Stimulated activated CD8-positive, alpha-beta memory T cell treated with anti-CD3 and anti-CD28 coated beads, Interleukin-12 subunit alpha, Interleukin-12 subunit beta, amount 100 ng/mL, for 24 hours (primary cell): ENCODE data around the gene CCR5.
"Not testable (repeated sequence)": the region's sequence is repeated elsewhere in the genome, so short reads cannot be mapped to it uniquely, and the experiment has no call there.

ENCODE experiments used
- DNase-seq: peaks from one replicate; pipeline ENCODE4 v3.0.0-alpha.2; 2020; ENCODE audit errors: extremely low read depth

CCR5 gene

DNA sequence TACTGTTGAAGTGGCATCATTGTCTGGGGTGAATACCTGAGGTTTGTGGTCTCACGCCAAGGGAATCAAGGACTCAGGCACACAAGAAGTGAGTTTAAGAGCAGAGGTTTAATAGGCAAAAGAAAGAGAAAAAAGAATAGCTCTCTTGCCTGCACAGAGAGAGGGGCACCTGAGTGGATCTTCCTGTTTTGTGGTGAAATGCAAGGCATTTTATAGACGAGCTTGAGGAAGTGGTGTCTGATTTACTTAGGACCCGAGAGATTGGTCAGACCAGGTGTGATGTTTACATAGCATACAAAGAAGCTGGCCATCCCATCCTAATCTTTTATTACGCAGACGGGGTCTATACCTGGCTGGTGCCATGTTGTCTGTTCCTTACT lies 13.2 kb downstream of the CCR5 start:
- DNase-seq: no peak

DNA sequence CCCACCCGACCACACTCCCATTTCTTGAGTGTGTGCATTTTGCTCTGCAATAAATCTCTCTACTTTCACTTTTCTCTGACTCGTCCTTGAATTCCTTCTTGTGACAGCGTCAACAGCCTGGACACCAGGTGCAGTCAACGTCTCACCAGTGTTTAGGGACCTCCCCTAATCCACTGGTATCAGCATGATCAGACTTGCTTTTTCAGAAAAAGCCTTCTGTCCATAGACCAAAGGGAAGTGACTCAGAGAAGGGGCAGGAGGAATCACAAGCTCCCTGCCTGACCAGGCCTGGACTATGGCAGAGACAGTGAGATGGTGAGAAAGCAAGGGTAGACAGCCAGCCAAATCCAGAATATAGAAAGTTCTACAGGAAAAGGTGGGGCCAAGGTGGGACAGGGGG lies 15.5 kb downstream of the CCR5 start:
- DNase-seq: no peak

DNA sequence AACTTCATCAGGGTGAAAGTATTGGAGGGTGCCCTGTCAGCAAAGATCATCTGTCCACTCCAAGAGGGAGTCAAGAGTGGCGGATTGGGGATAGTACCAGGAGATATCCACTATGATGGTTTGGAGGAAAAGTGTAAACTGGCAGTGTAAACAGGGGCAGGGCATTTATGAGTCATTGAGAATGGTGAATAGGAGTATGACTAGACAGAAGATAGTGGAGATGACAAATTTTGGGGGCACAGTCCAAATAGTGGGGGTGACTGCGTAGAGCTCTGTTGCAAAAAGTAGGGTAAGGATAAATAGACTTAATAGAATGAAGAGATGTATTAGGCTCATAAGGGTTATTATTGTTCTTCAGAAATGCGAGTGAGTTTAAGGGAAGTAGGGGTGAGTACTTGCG lies 18.1 kb downstream of the CCR5 start:
- DNase-seq: not testable (repeated sequence)

DNA sequence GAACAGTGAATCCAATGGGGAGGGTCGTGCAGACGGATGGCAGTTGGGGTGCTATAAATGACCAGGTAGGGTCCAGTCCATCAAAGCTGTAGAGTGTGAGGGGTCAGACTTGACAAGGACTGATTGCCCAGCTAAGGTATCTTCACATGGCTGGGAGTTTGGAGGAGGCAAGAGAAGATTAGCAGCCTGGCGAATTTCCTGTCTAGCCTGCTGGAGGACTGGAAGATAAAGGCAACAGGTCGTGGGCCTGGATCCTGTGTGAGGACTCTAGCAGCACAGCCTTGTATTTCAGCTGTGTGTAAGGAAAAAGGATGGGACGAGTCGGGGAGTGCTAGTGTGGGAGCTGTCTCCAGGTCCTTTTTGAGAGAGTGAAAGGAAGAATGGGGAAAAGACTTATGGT lies 18.6 kb downstream of the CCR5 start:
- DNase-seq: no peak

DNA sequence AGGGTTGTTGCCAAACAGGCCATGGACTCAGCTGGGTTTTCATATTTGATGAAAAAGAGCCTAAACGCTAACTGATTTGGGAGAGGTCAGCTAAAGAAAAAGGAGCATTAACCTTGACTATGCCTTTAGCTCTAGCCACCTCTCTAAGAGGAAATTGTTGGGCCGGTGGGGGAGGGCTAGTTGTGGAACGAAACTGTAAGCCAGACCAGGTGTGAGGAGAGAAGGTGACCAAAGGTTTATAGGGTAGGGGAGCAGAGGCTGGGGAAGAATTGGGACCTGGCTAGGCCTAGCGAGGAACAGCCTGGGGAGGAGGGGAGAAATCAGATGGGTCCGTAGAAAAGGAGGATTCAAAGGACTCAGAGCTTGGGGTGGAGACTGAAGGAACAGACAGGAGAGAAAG lies 20.8 kb downstream of the CCR5 start:
- DNase-seq: not testable (repeated sequence)

DNA sequence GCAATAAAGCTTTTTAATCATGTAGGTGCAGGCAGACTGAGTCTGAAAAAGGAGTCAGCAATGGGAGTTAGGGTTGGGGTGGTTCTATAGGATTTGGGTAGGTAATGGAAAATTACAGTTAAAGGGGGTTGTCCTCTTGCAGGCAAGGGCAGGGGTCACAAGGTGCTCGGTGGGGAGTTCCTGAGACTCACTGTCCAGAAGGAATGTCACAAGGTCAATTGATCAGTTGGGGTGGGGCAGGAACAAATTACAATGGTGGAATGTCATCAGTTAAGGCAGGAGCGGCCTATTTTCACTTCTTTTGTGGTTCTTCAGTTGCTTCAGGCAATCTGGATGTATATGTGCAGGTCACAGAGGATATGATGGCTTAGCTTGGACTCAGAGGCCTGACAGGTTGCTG lies 22.3 kb downstream of the CCR5 start:
- no peak for DNase-seq

DNA sequence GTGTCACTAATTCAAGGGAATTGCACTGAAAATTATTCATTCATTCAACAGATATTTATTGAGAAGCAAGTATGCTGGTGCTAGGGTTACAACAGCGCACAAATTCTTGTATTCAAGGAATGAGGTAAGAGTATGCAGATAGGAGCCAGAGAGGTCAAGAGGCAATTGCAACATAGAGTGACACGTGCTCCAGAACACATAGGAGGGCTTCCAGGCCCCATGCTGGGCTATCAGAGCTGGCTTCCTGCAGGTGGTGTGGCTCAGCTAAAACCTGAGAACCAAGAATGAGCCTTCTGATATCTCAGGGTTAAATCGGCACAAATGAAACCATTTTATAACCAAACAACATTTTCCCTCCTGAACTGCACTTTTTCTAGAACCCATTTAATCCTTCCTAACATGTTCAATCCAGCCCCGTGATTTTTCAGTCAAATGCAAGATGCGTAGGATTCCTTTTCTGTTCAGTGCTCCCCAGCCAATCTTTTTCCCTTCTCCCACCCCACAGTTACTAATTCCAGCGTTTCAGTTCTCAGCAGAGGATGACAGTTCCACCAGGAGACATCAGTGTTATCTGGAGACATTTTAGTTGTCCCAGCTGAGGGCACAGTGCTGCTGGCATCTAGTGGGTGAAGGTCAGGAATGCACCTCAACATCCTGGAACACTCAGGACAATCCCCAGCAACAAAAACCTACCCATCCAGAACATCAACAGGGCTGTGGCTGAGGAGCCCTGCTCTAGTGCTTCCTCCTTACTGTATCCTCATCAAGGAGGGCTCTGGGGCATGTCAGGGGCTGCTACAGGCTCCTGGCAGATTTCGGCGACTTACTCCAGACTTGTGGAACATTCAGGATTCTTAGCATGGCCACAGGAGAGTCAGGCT lies 23.0 kb downstream of the CCR5 start:
- no peak for DNase-seq

DNA sequence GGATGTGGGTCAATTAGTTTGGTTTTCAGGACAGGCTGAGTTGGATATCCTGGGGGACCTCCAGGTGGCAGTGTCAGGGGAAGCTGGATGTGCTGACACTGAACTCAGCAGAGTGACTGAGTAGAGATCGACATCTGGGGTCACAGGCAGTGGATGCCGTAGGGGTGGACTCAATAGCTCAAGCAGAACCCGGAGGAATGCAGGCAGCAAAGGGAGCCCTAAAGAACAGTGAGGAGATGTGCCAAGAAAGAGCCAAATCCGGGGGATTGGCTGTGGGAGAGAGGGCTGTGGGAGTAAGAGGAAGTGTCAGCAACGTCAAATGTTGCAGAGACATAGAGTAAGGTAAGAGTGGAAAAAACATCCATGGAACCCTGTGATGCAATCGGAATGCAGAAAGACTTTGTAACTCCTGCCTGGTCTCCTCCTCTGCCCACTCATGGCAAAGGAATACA lies 24.5 kb downstream of the CCR5 start:
- no peak for DNase-seq

DNA sequence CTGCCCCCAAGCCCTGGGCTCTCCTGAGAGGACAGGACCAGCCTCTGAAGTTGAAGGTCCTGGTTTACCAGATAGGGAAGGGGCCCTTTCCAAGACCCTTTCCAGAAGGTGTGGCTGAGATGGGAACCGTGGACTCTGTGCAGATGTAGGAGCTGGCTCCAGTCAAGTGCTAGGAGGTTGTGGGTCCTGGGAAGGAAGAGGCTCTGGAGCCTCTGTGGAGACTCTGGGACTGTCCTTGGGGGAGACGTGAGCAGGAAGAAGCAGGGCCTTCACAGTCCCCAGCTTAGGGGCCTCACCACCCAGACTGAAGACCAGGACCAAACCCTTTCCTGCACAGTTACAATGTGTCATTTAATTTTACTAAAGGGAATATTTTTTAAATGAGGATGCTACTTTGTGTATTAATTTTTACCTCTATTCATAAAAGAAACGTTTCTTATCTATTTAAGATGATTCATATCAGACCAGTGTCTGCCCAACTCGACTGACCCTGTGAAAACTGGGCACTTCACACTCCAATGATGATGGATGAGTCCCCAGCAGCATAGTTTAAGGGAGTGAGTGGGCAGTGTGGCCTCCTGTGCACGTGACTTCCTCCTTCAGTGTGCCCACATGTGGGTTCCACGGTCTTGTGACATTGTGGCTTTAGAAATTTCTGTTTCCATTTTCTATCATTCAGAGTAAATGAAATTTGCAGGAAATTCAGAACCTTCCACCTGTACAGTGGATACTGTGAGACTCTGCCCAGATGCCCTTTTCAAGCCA lies 25.2 kb downstream of the CCR5 start:
- no peak for DNase-seq

DNA sequence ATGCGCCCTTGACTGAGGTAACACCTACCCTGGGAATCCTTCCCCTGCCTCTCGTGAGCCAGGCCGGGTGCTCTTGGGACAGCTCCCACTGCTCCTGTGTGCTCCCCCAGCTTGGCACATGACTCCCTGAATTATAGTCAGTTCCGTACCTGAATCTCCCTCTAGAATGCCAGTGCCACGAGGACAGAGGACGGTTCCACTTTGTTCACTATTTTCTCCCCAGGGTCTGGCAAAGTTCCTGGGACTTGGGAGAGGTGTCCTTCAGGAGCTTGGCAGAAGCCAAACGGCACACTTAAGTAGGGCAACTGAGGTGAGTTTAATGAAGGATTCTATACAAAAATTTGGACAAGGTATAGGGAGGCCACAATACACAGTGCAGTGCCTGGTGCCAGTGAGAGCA lies 26.4 kb downstream of the CCR5 start:
- no peak for DNase-seq

DNA sequence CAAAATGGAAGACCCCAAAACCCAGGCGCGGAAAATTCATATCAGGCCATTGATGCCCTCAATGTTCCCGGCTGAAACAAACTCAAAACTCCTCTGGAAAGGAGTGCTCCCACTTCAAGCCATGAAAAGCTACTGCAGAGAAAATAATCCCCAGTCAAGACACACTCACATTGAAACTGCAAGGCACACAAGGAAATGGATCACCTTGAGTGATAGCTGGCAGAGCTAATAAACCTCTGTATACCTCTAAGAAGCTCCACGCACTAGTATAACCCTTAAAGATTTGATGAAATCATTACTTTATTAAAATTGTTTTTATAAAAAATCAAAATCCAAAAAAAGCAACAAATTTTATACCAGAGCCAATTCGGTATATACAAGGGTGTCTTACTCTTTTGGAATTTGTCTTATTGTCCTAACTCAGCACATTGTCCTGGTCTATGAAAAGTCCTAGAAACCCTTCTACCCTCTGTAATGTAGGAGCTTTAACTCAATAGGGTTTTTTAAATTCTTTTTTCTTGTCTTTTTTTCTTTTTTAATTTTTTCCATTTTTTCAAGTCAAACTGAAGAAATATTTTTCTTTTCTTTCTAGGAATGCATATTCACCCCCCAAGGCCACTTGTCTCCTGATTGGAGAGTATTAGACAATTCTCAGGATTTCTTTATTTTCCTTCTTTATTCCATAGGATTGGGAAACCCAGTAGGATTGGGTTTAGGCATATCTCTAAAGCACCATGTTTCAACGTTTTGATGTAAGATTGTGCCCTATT lies 27.6 kb downstream of the CCR5 start:
- no peak for DNase-seq

DNA sequence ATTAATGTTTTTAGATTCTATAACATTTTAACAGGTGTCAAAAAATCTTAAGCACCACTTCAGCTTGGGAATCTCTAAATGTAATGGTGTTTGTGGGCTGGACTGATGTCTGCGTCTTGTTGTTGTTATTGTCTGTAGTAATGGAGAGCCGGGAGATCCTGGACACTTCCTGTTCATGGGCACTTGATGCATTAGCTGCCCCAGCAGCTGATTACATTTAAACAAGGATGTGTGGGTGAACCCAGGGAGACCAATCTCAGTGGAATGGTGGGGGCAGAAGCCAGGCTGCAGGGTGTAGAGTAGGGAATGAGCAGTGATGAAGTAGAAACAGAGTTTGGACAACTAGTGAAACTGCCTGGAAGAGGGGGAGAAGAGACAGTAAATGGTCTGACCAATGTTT lies 28.4 kb downstream of the CCR5 start:
- no peak for DNase-seq

DNA sequence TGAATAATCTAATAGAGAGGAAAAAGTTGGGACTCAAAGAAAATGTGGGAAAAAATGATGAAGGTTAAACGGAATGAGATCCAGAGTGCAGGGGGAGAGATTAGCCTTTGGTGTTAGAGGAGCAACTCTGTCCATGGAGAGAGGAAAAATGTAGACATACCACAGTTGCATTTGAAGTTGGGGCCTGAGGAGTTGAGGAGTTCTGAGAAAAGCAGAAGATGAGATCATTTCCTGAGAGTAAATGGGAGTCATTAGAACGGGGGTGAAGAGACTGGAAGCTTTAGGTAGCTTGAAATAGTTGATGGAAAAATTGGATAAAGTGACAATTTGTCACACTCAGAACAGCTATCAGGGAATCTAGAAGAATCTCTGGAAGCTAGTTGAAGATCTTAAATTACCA lies 28.8 kb downstream of the CCR5 start:
- no peak for DNase-seq

DNA sequence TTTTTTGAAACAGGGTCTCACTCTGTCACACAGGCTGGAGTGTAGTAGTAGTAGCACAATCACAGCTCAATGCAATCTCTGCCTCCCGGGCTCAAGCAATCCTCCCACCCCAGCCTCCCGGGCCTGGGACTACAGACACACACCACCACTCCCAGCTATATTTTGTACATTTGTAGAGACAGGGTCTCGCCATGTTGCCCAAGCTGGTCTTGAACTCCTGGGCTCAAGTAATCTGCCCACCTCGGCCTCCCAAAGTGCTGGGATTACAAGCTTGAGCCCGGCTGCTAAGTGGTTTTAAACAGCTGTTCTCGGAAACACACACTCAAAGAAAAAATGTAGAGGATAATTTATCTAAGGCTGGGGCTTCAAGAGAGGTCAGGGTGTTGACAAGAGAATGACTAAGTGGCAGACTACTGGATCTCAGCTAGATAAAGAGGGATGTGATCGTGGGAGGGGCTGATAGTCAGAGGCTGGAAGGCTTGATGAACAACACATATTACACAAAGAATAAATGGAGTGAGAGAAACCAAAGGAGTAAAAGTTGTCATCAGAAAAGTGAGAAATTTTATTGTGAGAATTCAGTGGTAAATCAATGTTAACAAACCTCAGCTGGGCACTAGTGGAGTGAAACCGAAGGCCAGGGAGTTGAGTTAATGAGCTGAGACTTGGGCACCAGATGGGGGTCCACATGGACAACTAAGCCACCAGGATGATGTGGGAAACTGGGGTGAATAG lies 29.4 kb downstream of the CCR5 start:
- DNase-seq: no peak

DNA sequence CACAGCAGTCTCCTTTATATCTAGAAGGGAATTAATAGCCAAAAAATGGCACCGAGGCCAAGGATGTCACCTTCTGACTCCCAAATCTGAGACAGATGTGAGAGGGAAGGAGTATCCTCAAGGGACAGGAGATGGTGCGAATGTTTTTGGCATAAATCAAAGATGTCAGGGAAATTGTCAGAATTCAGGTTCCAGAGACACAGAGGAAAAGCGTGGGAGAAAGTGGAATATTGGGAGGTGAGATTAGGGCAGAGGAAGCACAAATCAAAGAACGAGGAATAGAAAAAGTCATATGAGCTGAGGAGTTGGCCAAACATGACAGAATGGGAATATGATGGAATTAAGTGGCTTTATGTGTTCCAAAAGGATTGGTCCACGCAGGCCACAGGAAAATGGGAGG lies 30.1 kb downstream of the CCR5 start:
- DNase-seq: no peak

DNA sequence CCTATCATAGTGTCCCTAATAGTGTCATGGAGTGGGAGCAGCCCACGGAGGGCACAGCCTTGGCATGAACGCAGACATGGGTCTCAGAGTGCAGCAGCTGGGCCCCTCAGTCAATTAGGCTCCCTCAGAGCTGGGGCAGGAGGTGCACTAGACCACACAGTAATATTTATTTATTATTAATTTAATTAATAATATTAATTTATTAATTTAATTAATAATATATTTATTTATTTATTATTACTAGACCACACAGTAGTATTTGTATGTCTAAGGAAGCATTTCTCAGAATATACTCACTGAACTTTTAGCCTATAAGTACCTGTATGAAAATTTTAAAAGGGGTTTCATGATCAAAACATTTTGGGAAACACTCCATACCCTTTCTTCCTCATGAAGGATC lies 30.8 kb downstream of the CCR5 start:
- DNase-seq: no peak

DNA sequence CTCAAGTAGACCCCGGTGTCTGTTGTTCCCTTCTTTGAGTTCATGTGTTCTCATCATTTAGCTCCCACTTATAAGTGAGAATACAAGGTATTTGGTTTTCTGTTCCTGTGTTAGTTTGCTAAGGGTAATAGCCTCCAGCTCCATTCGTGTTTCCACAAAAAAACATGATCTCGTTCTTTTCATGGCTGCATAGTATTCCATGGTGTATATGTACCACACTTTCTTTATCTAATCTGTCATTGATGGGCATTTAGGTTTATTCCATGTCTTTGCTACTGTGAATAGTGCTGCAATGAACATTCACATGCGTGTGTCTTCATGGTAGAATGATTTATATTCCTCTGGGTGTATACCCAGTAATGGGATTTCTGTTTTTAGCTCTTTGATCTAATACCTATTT lies 32.2 kb downstream of the CCR5 start:
- DNase-seq: not testable (repeated sequence)

DNA sequence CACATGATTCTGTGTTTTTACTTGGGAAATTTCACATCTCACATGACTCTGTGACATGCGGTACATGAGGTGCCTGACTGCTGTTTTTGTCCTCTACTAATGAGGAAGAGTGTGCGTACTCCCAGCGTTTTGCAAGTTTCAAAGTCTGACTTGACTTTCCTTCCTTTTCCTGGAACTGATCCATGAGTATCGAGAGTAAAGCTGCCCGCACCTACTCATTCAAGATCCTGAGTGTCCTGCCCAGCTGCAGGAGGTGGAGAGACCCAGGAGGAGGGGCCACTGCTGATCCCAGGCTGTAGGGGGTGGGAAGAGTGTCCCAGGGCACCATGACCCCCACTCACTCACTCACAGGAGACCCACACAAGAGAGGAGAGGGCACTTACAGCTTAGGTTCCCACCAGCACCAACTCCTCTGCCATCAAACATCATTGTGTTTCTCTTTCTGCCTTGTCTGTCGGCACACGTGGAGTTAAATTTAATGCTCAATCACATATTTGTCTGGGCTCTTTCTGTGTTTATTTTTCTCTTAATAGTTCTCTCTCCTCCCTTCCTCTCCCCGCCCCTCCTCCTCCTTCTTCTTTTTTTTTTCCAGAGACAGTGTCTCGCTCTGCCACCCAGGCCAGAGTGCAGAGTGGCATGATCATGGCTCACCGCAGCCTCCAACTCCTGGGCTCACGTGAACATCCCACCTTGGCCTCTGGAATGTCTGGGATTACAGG lies 34.7 kb downstream of the CCR5 start:
- no peak for DNase-seq

DNA sequence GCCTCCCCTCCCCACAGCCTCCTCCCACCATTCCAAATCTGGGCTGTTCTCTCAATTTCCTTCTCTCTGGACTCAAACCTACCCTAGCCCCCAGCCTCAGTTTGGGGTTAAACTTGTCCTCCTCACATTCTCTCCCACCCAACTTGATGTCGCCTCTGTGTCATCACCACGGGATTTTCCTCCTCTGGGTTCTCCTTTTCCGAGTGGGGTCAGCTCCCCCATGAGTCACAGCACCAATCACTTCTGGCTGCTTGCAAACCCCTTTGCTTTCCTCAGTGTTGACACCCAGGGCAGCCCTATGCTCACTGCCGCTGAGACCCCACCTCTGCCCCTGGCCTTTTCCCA lies 35.7 kb downstream of the CCR5 start:
- DNase-seq: no peak

DNA sequence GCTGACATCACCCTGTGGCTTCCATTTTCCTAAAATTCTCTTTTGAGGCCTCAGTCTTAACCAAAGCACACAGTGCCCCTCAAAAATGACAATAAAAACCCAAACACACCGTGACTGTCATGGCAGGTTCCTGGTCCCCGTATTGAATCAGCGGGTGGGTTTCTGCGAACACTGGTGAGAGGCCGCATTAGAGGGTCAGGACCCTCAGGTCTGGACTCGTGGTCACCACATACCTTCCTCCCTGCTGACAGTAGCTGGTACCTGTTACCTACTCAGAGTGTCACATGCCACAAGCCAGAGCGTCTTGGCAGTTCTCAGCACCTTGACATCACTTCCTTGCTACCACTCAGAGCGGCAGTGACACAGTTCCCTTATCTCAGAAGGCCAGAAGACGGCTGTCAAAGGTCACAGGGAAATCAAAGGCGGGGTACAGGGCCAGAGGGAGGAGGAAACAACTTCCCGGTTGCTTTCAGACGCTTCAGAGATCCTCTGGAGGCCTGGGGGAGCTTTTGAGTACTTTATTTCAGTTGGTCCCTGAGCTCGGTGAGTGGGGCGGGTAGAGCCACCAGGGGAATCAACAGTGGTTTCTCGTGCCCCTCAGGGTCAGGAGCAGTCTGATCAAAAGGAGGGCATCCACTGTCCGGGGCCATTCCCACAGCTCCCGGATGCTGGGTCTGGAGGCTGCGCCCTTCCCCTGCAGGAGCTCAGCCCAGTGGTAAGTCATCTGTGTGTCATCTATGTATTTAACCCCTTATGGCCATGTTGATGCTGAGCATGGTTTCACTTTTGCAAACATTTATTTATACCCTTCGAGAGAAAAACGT lies 36.3 kb downstream of the CCR5 start, which contains the start of the genes CCR5AS and CCRL2:
Gene CCR5AS (minus strand): TSS at position 279 of the 824 bp plus-strand sequence.
Gene CCRL2 (plus strand): TSS at position 472 of the 824 bp plus-strand sequence. CDS start 821 bp downstream, outside the sequence.
- no peak for DNase-seq
